ENCODE measurements around the gene EEF1G.

Gene EEF1G

GRCh38 chr11:62544581-62545436, 28.9 kb downstream of the EEF1G start:
- Mint-ChIP-seq H3K36me3 (ENCODE audit: low read depth) (no peaks in the 10 kb centered on the region), H3K27me3 (ENCODE audit: low read depth, poor library complexity) (peaks cover 58% of the 10 kb centered on the region), H3K27ac (no peak overlapping the region), H3K4me3 (peak overlapping the region; percentile 88), H3K9me3 (no peaks in the 10 kb centered on the region), H3K4me1 (peaks cover 69% of the 10 kb centered on the region)
- TF ChIP-seq, protein P1, sequence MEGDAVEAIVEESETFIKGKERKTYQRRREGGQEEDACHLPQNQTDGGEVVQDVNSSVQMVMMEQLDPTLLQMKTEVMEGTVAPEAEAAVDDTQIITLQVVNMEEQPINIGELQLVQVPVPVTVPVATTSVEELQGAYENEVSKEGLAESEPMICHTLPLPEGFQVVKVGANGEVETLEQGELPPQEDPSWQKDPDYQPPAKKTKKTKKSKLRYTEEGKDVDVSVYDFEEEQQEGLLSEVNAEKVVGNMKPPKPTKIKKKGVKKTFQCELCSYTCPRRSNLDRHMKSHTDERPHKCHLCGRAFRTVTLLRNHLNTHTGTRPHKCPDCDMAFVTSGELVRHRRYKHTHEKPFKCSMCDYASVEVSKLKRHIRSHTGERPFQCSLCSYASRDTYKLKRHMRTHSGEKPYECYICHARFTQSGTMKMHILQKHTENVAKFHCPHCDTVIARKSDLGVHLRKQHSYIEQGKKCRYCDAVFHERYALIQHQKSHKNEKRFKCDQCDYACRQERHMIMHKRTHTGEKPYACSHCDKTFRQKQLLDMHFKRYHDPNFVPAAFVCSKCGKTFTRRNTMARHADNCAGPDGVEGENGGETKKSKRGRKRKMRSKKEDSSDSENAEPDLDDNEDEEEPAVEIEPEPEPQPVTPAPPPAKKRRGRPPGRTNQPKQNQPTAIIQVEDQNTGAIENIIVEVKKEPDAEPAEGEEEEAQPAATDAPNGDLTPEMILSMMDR (IDR thresholded peaks at IDR 0.05): no peak
- peak; percentile 35 for DNase-seq

DNA sequence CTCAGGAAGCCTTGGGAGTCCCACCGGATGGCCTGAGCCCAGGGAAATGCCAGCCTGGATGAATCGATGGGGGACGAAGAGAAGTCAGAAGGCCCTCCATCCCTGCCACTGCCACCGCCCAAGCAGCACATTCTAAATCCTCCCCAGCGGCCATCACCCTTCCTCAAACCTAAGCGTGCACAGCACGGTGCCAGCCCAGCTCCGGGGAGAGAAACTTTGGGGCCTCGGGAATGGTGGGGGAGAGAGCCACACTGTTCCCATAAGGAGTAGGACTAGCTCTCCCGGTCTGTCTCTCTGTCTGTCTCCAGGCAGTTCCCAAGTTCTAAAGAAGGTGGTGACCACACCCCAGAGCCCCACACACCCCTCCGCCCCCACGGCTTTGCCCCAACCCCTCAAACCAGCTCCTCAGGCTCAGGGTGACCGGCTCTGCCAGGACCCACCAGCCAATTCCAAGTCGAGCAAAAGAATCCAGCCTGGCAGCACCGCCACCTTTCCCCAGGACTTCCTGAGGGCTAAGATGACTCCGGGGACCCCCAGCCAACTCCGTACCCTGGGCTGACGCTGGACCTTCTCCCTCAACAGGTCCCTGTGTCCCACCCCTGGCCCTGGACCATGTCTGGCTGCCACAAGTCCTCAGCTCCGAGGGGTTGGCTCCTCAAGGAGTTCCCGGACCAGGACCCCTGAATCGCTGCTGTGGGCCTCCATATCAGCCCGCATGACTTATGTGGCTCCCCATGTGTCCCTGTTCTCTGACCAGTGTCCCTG, 29.8 kb downstream of the EEF1G start:
- peaks cover 74% of the 10 kb centered on the region for H3K4me1 Mint-ChIP-seq
- TF ChIP-seq, protein P1 (IDR thresholded peaks at IDR 0.05): no peak
- no peak for DNase-seq
- H3K36me3 Mint-ChIP-seq (ENCODE audit: low read depth): no peaks in the 10 kb centered on the region
- no peaks in the 10 kb centered on the region for H3K9me3 Mint-ChIP-seq
- peaks cover 54% of the 10 kb centered on the region for H3K27me3 Mint-ChIP-seq (ENCODE audit: low read depth, poor library complexity)
- peak overlapping the region; percentile 88 for H3K4me3 Mint-ChIP-seq
- H3K27ac Mint-ChIP-seq: no peak overlapping the region

- peaks cover 73% of the 10 kb centered on the region for H3K4me1 Mint-ChIP-seq
- TF ChIP-seq, protein P1 (IDR thresholded peaks at IDR 0.05): peak; percentile 99
- DNase-seq: peak; percentile 90
- no peaks in the 10 kb centered on the region for H3K9me3 Mint-ChIP-seq
- H3K27ac Mint-ChIP-seq: no peak overlapping the region
- H3K27me3 Mint-ChIP-seq (ENCODE audit: low read depth, poor library complexity): peaks cover 50% of the 10 kb centered on the region
- H3K36me3 Mint-ChIP-seq (ENCODE audit: low read depth): no peaks in the 10 kb centered on the region
- peak overlapping the region; percentile 63 for H3K4me3 Mint-ChIP-seq
Observed at GRCh38 chr11:62542750-62543567, 30.7 kb downstream of the EEF1G start.

DNA sequence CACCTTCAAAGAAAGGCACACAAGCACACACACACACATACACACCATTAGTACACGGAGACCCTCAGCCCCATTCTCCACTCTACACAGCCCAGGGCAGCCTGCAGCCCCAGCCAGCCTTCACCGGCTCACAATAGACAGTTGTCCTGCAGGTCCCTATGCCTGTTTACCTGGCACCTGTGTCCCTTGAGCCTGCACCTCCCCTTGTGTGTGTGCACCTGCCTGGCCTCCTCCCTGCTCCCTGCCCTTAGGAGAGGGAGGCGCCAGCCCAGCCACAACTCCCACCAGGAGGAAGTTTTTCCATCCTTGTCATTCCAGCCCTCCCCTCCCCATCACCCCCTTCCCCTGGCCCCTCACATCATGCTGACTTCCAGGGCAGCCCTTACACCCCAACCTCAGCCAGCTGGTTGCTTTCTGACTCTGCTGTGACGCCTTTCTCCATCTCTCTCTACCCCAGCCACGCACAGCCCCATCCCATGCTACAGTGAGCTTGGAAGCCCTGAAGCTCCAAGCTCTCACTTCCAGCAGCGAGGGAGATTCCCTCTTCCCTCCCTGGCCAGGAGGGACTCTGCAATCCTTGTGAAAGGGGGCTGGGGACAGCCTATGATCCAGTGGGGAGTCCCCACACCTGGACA, 31.5 kb downstream of the EEF1G start:
- Mint-ChIP-seq H3K36me3 (ENCODE audit: low read depth) (no peaks in the 10 kb centered on the region), H3K4me1 (peaks cover 65% of the 10 kb centered on the region), H3K4me3 (no peak overlapping the region), H3K27me3 (ENCODE audit: low read depth, poor library complexity) (peaks cover 45% of the 10 kb centered on the region), H3K27ac (no peak overlapping the region), H3K9me3 (no peaks in the 10 kb centered on the region)
- no peak for DNase-seq
- TF ChIP-seq, protein P1 (IDR thresholded peaks at IDR 0.05): no peak

DNA sequence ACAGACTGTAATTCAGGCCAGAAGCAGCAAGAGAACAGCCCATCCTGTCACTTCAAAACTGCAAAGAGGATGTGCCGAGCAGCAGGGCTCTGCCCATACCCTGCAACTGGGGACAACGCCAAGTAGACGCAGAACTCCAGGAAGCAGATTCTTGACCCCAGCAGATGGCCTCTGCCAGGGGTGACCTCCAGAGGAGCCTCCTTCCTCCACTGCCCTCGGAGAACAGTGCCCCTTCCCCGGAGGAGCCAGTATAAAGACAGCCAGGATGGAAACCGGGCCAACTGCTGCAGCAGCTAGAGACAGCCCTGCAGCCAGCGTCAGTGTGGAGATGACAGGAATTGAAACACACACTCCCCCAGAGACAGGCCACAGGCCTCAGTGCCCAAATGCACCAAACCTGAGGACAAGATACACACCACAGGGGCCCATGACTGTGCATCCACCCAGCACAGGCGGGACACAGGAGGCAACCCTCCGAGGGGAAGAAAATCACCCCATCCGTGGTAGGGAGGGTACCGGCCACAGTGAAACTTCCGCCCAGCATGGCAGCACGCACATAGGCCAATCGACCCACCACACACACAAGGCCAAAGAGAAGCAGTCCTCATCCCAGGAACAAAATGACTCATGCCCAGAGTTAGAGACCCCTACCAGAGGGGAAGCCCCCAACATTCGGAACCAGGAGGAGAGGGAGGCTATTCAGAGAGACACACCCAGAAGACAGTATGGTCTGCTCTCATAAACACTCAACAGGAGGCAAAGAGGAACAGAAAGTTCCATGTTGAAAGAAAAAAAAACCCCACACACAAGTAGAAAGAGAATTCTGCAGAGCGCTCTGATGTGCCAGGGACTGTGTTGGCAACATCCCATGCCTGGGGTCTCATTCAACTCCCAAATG, 32.6 kb downstream of the EEF1G start:
- Mint-ChIP-seq H3K27me3 (ENCODE audit: low read depth, poor library complexity) (peaks cover 49% of the 10 kb centered on the region), H3K4me1 (peaks cover 71% of the 10 kb centered on the region), H3K36me3 (ENCODE audit: low read depth) (no peaks in the 10 kb centered on the region), H3K9me3 (no peaks in the 10 kb centered on the region), H3K27ac (no peak overlapping the region), H3K4me3 (no peak overlapping the region)
- TF ChIP-seq, protein P1 (IDR thresholded peaks at IDR 0.05): no peak
- no peak for DNase-seq
